SK-N-MC (cell line): ENCODE results near the gene THUMPD1.

Experiments
- DNase-seq: peaks from one replicate; pipeline ENCODE4 v3.0.0-alpha.2; 2011; ENCODE audit warnings: low read depth, low spot score
- H3K27ac ChIP-seq: fragments of 200-600 bp; sonication (generic); 2 replicates; pipeline ENCODE4 v1.5.1; 2016; ENCODE audit warnings: mixed run types
- H3K36me3 ChIP-seq: fragments of 200-600 bp; sonication (generic); 2 replicates; pipeline ENCODE4 v1.6.1; 2017; ENCODE audit warnings: antibody characterized with exemption, low read length, mixed read lengths; ENCODE audit not compliant: insufficient read depth
- H3K4me3 ChIP-seq: fragments of 200-600 bp; sonication (generic); 2 replicates; pipeline ENCODE4 v1.5.1; 2016
- H3K9ac ChIP-seq: fragments of 200-600 bp; sonication (generic); 2 replicates; pipeline ENCODE4 v1.8.0; 2017; ENCODE audit warnings: mixed run types, mixed read lengths; ENCODE audit not compliant: insufficient read length
- H3K9me3 ChIP-seq: fragments of 200-600 bp; sonication (generic); 2 replicates; pipeline ENCODE4 v1.6.1; 2017; ENCODE audit warnings: low read depth, mild to moderate bottlenecking, antibody characterized with exemption, low read length, moderate library complexity, mixed read lengths
- EZH2 ChIP-seq: fragments of 200-600 bp; sonication (generic); IDR thresholded peaks from one replicate; pipeline ENCODE4 v1.6.1; 2017; ENCODE audit warnings: antibody characterized with exemption
- FOXP2 ChIP-seq: optimal IDR thresholded peaks from 2 replicates; pipeline ENCODE3; 2011; ENCODE audit warnings: mild to moderate bottlenecking, moderate library complexity; ENCODE audit not compliant: insufficient read depth; ENCODE audit errors: extremely low read length, control extremely low read depth
- POLR2AphosphoS5 ChIP-seq: IDR thresholded peaks from 2 replicates; pipeline ENCODE4 v1.6.1; 2012; ENCODE audit warnings: mild to moderate bottlenecking, low read depth, low read length, borderline replicate concordance

THUMPD1 gene

GRCh38 chr16:20741554-20742285 is at the start of gene THUMPD1:
TSS of gene THUMPD1 (minus strand) at chr16:20741818. CDS start at chr16:20741739, 79 bp downstream.
- DNase-seq, result peak; percentile 63
- Histone ChIP-seq H3K9ac (peak within 1 kb of the TSS; percentile 94), H3K27ac (peak within 1 kb of the TSS; percentile 92), H3K9me3 (no peaks in the 10 kb centered on the region), H3K36me3 (peaks cover 24% of the 10 kb centered on the region), H3K4me3 (peak within 1 kb of the TSS; percentile 99)
- TF ChIP-seq POLR2AphosphoS5 (peak; percentile 87), FOXP2 (no peak)

- H3K27ac ChIP-seq, result no peak overlapping the region
- H3K9ac ChIP-seq, result no peak overlapping the region
- TF ChIP-seq FOXP2 (no peak), POLR2AphosphoS5 (no peak), EZH2 (no peak)
- DNase-seq, result no peak
- no peaks in the 10 kb centered on the region for H3K36me3 ChIP-seq
- no peak overlapping the region for H3K4me3 ChIP-seq
- no peaks in the 10 kb centered on the region for H3K9me3 ChIP-seq
These were observed 47.5 kb upstream of the THUMPD1 start for GRCh38 chr16:20789130-20789529.

- no peaks in the 10 kb centered on the region for H3K9me3 ChIP-seq
- no peak for TF ChIP-seq EZH2
- no peak for TF ChIP-seq FOXP2
- no peak for TF ChIP-seq POLR2AphosphoS5
These were observed 42.6 kb upstream of the THUMPD1 start for GRCh38 chr16:20784204-20784603.

GRCh38 chr16:20782470-20782869 is 40.9 kb upstream of the THUMPD1 start:
- H3K36me3 ChIP-seq, result no peaks in the 10 kb centered on the region
- no peak overlapping the region for H3K27ac ChIP-seq
- no peak for TF ChIP-seq POLR2AphosphoS5
- TF ChIP-seq FOXP2, result no peak
- no peak for TF ChIP-seq EZH2
- no peaks in the 10 kb centered on the region for H3K9me3 ChIP-seq
- no peak overlapping the region for H3K9ac ChIP-seq
- no peak for DNase-seq
- H3K4me3 ChIP-seq, result no peak overlapping the region

More at GRCh38 chr16:20784204-20784603, 42.6 kb upstream of the THUMPD1 start:
- DNase-seq, result no peak
- Histone ChIP-seq H3K36me3 (no peaks in the 10 kb centered on the region), H3K9ac (no peak overlapping the region), H3K4me3 (no peak overlapping the region), H3K27ac (no peak overlapping the region)

- Histone ChIP-seq H3K9ac (no peak overlapping the region), H3K27ac (no peak overlapping the region), H3K36me3 (no peaks in the 10 kb centered on the region), H3K4me3 (no peak overlapping the region), H3K9me3 (no peaks in the 10 kb centered on the region)
- DNase-seq, result no peak
- TF ChIP-seq EZH2 (no peak), FOXP2 (no peak), POLR2AphosphoS5 (no peak)
These were observed 40.1 kb upstream of the THUMPD1 start for GRCh38 chr16:20781697-20782096.

- no peak for DNase-seq
- Histone ChIP-seq H3K9ac (no peak overlapping the region), H3K36me3 (no peaks in the 10 kb centered on the region), H3K9me3 (no peaks in the 10 kb centered on the region), H3K27ac (no peak overlapping the region), H3K4me3 (no peak overlapping the region)
- no peak for TF ChIP-seq FOXP2
- TF ChIP-seq EZH2, result no peak
- TF ChIP-seq POLR2AphosphoS5, result no peak
These were observed 33.2 kb upstream of the THUMPD1 start for GRCh38 chr16:20774703-20775362.

- Histone ChIP-seq H3K9me3 (no peaks in the 10 kb centered on the region), H3K4me3 (no peak overlapping the region), H3K27ac (no peak overlapping the region), H3K9ac (no peak overlapping the region), H3K36me3 (no peaks in the 10 kb centered on the region)
- TF ChIP-seq POLR2AphosphoS5 (no peak), FOXP2 (no peak), EZH2 (no peak)
- no peak for DNase-seq
These were observed 32.1 kb upstream of the THUMPD1 start for GRCh38 chr16:20773679-20774078.

GRCh38 chr16:20768818-20769217 is 27.2 kb upstream of the THUMPD1 start:
- no peaks in the 10 kb centered on the region for H3K9me3 ChIP-seq
- no peak overlapping the region for H3K9ac ChIP-seq
- TF ChIP-seq FOXP2, result no peak
- no peak for TF ChIP-seq EZH2
- TF ChIP-seq POLR2AphosphoS5, result no peak
- DNase-seq, result no peak
- no peaks in the 10 kb centered on the region for H3K36me3 ChIP-seq
- no peak overlapping the region for H3K27ac ChIP-seq
- H3K4me3 ChIP-seq, result no peak overlapping the region
